ENCODE measurements around the gene CDH4. TPM values are rescaled to one million over a fixed set of nuclear protein-coding genes. Genes with fewer than 3 reads are reported as not detected.

Gene CDH4
- total RNA-seq, 1 donor from 2014 or later: not detected

DNA sequence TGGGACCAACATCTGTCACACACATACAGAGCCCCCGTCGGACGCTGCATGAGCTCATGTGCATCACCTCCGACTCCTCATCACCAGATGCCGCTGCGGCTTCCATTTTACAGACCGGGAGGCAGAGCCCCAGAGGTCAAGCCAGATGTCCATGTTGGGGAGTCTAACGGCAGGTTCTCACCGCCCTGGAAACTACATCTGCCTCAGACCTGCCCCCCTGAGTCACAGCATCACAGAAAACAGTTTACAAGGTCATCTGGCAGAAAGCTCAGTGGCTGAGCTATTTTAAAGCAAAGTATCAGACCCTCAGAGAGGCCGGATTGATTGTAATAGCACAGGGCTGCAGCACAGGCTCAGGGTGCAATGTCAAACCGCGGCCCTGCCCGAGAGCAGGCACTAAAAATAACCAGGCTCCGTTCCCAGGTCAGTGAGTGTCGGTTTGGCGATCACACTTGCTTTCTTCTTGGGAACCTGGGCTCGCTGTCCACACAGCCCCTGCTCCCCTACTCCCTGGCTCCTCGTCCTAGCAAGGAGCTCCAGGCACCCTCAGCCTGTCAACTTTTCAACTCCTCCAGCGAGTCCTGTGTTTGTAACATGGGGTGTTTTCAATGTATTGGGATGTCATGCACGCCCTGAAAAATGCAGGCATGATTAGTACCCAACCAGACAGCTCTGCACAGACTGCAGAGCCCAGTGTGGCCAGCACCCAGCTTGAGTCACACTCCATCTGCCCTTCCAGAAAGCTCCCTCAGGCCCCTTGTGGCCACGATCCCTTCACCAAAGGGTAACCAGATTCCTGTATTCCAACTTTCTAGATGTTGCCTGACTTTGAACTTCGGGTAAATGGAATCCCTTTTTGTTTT lies 264.5 kb downstream of the CDH4 start:
- intact Hi-C loops (cut with micrococcal nuclease): no loop called here
- TF ChIP-seq, protein P1, sequence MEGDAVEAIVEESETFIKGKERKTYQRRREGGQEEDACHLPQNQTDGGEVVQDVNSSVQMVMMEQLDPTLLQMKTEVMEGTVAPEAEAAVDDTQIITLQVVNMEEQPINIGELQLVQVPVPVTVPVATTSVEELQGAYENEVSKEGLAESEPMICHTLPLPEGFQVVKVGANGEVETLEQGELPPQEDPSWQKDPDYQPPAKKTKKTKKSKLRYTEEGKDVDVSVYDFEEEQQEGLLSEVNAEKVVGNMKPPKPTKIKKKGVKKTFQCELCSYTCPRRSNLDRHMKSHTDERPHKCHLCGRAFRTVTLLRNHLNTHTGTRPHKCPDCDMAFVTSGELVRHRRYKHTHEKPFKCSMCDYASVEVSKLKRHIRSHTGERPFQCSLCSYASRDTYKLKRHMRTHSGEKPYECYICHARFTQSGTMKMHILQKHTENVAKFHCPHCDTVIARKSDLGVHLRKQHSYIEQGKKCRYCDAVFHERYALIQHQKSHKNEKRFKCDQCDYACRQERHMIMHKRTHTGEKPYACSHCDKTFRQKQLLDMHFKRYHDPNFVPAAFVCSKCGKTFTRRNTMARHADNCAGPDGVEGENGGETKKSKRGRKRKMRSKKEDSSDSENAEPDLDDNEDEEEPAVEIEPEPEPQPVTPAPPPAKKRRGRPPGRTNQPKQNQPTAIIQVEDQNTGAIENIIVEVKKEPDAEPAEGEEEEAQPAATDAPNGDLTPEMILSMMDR (IDR thresholded peaks at IDR 0.05): no peak
- POLR2A ChIA-PET: no interaction called here
- Mint-ChIP-seq H3K27me3 (no peaks in the 10 kb centered on the region), H3K36me3 (ENCODE audit: low read depth) (no peaks in the 10 kb centered on the region), H3K27ac (no peak overlapping the region), H3K4me3 (no peak overlapping the region), H3K9me3 (peaks cover 6% of the 10 kb centered on the region), H3K4me1 (no peaks in the 10 kb centered on the region)
- ATAC-seq (ENCODE audit: low read depth) (no peak), DNase-seq (no peak)
- CTCF ChIA-PET: no interaction called here

DNA sequence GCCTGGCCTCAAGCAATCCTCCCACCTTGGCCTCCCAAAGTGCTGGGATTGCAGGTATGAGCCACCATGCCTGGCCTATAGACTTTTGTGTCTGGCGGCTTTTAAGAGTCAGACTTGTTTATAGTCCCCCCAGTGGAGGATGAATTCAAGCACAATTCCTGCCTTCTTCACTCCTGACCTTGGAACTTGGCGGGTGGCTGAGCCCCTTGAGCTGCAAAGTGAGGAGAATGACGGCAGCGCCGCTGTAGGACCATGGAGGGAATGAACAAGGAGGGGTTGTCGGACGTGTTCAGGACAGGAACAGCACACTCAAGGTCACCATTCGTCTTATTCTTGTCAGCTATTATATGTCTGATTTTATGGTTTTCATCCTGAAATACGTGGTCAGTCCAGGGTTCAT lies 265.4 kb downstream of the CDH4 start:
- Mint-ChIP-seq H3K9me3 (peaks cover 6% of the 10 kb centered on the region), H3K27me3 (no peaks in the 10 kb centered on the region), H3K4me1 (no peaks in the 10 kb centered on the region), H3K4me3 (no peak overlapping the region), H3K36me3 (ENCODE audit: low read depth) (no peaks in the 10 kb centered on the region), H3K27ac (no peak overlapping the region)
- CTCF ChIA-PET: no interaction called here
- no peak for ATAC-seq (ENCODE audit: low read depth)
- TF ChIP-seq, protein P1 (IDR thresholded peaks at IDR 0.05): no peak
- intact Hi-C loops (cut with micrococcal nuclease): no loop called here
- DNase-seq: no peak
- POLR2A ChIA-PET: no interaction called here

- Mint-ChIP-seq H3K4me3 (no peak overlapping the region), H3K9me3 (peaks cover 6% of the 10 kb centered on the region), H3K36me3 (ENCODE audit: low read depth) (no peaks in the 10 kb centered on the region), H3K4me1 (no peaks in the 10 kb centered on the region), H3K27me3 (no peaks in the 10 kb centered on the region), H3K27ac (no peak overlapping the region)
- ChIA-PET POLR2A (no interaction called here), CTCF (no interaction called here)
- no peak for ATAC-seq (ENCODE audit: low read depth)
- TF ChIP-seq, protein P1 (IDR thresholded peaks at IDR 0.05): no peak
- no peak for DNase-seq
- intact Hi-C loops (cut with micrococcal nuclease): no loop called here
These were observed 266.4 kb downstream of the CDH4 start for GRCh38 chr20:61518424-61518951.

GRCh38 chr20:61519488-61519887 lies 267.4 kb downstream of the CDH4 start:
- DNase-seq: no peak
- ChIA-PET POLR2A (no interaction called here), CTCF (no interaction called here)
- intact Hi-C loops (cut with micrococcal nuclease): no loop called here
- no peaks in the 10 kb centered on the region for H3K27me3 Mint-ChIP-seq
- H3K27ac Mint-ChIP-seq: no peak overlapping the region
- H3K36me3 Mint-ChIP-seq (ENCODE audit: low read depth): no peaks in the 10 kb centered on the region
- peaks cover 6% of the 10 kb centered on the region for H3K9me3 Mint-ChIP-seq
- H3K4me1 Mint-ChIP-seq: no peaks in the 10 kb centered on the region
- TF ChIP-seq, protein P1 (IDR thresholded peaks at IDR 0.05): no peak
- no peak overlapping the region for H3K4me3 Mint-ChIP-seq
- no peak for ATAC-seq (ENCODE audit: low read depth)

- no peak overlapping the region for H3K27ac Mint-ChIP-seq
- no peaks in the 10 kb centered on the region for H3K36me3 Mint-ChIP-seq (ENCODE audit: low read depth)
- no peaks in the 10 kb centered on the region for H3K4me1 Mint-ChIP-seq
- intact Hi-C loops (cut with micrococcal nuclease): no loop called here
- TF ChIP-seq, protein P1 (IDR thresholded peaks at IDR 0.05): no peak
- DNase-seq (no peak), ATAC-seq (ENCODE audit: low read depth) (no peak)
- ChIA-PET POLR2A (no interaction called here), CTCF (no interaction called here)
- no peak overlapping the region for H3K4me3 Mint-ChIP-seq
- H3K9me3 Mint-ChIP-seq: peaks cover 6% of the 10 kb centered on the region
- no peaks in the 10 kb centered on the region for H3K27me3 Mint-ChIP-seq
These were observed 268.2 kb downstream of the CDH4 start for GRCh38 chr20:61520076-61520892.

Data from activated B cell treated with CpG ODN at 0.5 μM for 24 hours (primary cell).